Mucosa of descending colon (tissue), 3 donors: ENCODE results near the gene IPO9. TPM values are rescaled to one million over a fixed set of nuclear protein-coding genes. Genes with fewer than 3 reads are reported as not detected.

Experiments
- ATAC-seq: fragments of 200-7000 bp; cut with Tn5 transposase; one replicate; pipeline ENCODE4 v1.9.1; 2020; ENCODE audit warnings: mild to moderate bottlenecking, moderate library complexity
- DNase-seq, 3 donors: peaks; one replicate each; pipeline ENCODE4 v3.0.0-alpha.2; 2020
- H3K36me3 ChIP-seq: fragments of 200-600 bp; one replicate; pipeline ENCODE4 v1.8.0; 2021; ENCODE audit warnings: low read depth, mild to moderate bottlenecking
- H3K4me1 ChIP-seq: fragments of 200-600 bp; one replicate; pipeline ENCODE4 v1.8.0; 2021; ENCODE audit warnings: low read depth, mild to moderate bottlenecking
- H3K4me3 ChIP-seq: fragments of 200-600 bp; one replicate; pipeline ENCODE4 v1.8.0; 2021; ENCODE audit warnings: mild to moderate bottlenecking
- H3K9me3 ChIP-seq: fragments of 200-600 bp; one replicate; pipeline ENCODE4 v1.8.0; 2021; ENCODE audit warnings: mild to moderate bottlenecking
- CTCF ChIP-seq: fragments of 200-600 bp; IDR thresholded peaks from one replicate; pipeline ENCODE4 v1.8.0; 2022; ENCODE audit warnings: antibody characterized with exemption, mild to moderate bottlenecking
- intact Hi-C, 2 donors: fragments of 100-400 bp; cut with DNase I in 1 of 2; cut with micrococcal nuclease in 1 of 2; formaldehyde crosslinking; loops; one replicate each; pipeline versions ENCODE4 v1.11.0 to v1.11.1; 2022; cut with DNase I, micrococcal nuclease
- total RNA-seq, 3 donors: library from RNA; stranded (reverse); fragmentation: NEBNext Ultra II Directional in 2 of 3; extraction: Animal tissue kit (Norgen Biotek cat#: 25700) in 2 of 3; gene quantifications; one replicate each; pipeline versions ENCODE4 v1.2.1 to v1.2.4, GENCODE V29; 2021 to 2023
- donor health status: DM: no; HTN: no; CAD: no; lungs with moderate emphysema.
- donor health status: DM: no; HTN: no; CAD: no.
- donor health status: DM: no; HTN: yes; CAD: no.

IPO9 gene
- total RNA-seq, 3 donors from 2014 or later: 25.9 to 33.9 (median 28.4) TPM

- ATAC-seq: peak; percentile 31
- Histone ChIP-seq H3K4me3 (no peak overlapping the region), H3K9me3 (no peaks in the 10 kb centered on the region), H3K36me3 (no peaks in the 10 kb centered on the region), H3K4me1 (no peaks in the 10 kb centered on the region)
- no peak for DNase-seq
- intact Hi-C loops: loop anchor here in 1 of 2 donors (5.0 kb wide), 1 partner anchor 90 kb away; no protein-coding TSS in a partner anchor
- no peak for TF ChIP-seq CTCF
These were observed 53.7 kb downstream of the IPO9 start for GRCh38 chr1:201882665-201883132.

- Histone ChIP-seq H3K36me3 (no peaks in the 10 kb centered on the region), H3K4me1 (no peaks in the 10 kb centered on the region), H3K4me3 (no peak overlapping the region), H3K9me3 (no peaks in the 10 kb centered on the region)
- ATAC-seq (no peak), DNase-seq (no peak)
- intact Hi-C loops: loop anchor here in 1 of 2 donors (5.0 kb wide), 1 partner anchor 89 kb away; no protein-coding TSS in a partner anchor
- no peak for TF ChIP-seq CTCF
These were observed 54.3 kb downstream of the IPO9 start for GRCh38 chr1:201883266-201883665.

GRCh38 chr1:201883786-201884185, 54.8 kb downstream of the IPO9 start:
- H3K4me1 ChIP-seq: no peaks in the 10 kb centered on the region
- H3K9me3 ChIP-seq: no peaks in the 10 kb centered on the region
- ATAC-seq (peak; percentile 4), DNase-seq (no peak)
- no peak for TF ChIP-seq CTCF
- intact Hi-C loops: loop anchor here in 1 of 2 donors (5.0 kb wide), 1 partner anchor 89 kb away; no protein-coding TSS in a partner anchor
- H3K36me3 ChIP-seq: no peaks in the 10 kb centered on the region
- H3K4me3 ChIP-seq: no peak overlapping the region

GRCh38 chr1:201884425-201884824, 55.5 kb downstream of the IPO9 start:
- TF ChIP-seq CTCF: no peak
- Histone ChIP-seq H3K4me1 (peaks cover 5% of the 10 kb centered on the region), H3K4me3 (no peak overlapping the region), H3K36me3 (no peaks in the 10 kb centered on the region), H3K9me3 (no peaks in the 10 kb centered on the region)
- intact Hi-C loops: loop anchor here in 1 of 2 donors (5.0 kb wide), 1 partner anchor 88 kb away; no protein-coding TSS in a partner anchor
- ATAC-seq: no peak
- DNase-seq: no peak

- DNase-seq (no peak), ATAC-seq (no peak)
- Histone ChIP-seq H3K9me3 (no peaks in the 10 kb centered on the region), H3K36me3 (no peaks in the 10 kb centered on the region), H3K4me1 (peaks cover 9% of the 10 kb centered on the region), H3K4me3 (no peak overlapping the region)
- intact Hi-C loops: no loop called here
- no peak for TF ChIP-seq CTCF
These were observed 56.6 kb downstream of the IPO9 start for GRCh38 chr1:201885531-201886075.
